Lower leg skin (tissue), 4 donors: ENCODE results near the gene PDLIM7. TPM values are rescaled to one million over a fixed set of nuclear protein-coding genes. Genes with fewer than 3 reads are reported as not detected.

Source experiments
- DNase-seq, 2 donors: peaks; one replicate each; pipeline ENCODE4 v3.0.0-alpha.2; 2019; ENCODE audit warnings: low spot score in 2 of 2
- H3K4me3 ChIP-seq: fragments of 200-600 bp; sonication (generic); 2 replicates; pipeline ENCODE4 v1.5.1; 2017; ENCODE audit warnings: mild to moderate bottlenecking, low read depth; ENCODE audit not compliant: poor library complexity, severe bottlenecking
- POLR2A ChIP-seq, 2 donors: fragments of 450-650 bp; IDR thresholded peaks; one replicate each; pipeline ENCODE4 v1.6.1; 2016 to 2017; ENCODE audit warnings: antibody characterized with exemption in 2 of 2, mild to moderate bottlenecking in 1 of 2, moderate library complexity in 1 of 2
- WGBS, 2 donors: methylation state at CpG; one replicate each; pipeline ENCODE4 v1.1.5; 2018; 5-methylcytosine and 5-hydroxymethylcytosine counted together
- intact Hi-C: fragments of 100-400 bp; cut with DNase I; formaldehyde crosslinking; loops from one replicate; pipeline ENCODE4 v1.15.0; 2023; ENCODE audit warnings: low total_unique reads
- total RNA-seq, 4 donors: library from RNA; depleted of rRNA; stranded (reverse); fragments of >200 nt; gene quantifications; one replicate each; pipeline ENCODE4 v1.1.0, GENCODE V29; 2016
- TF ChIP-seq, protein P1 (sequence below), 3 donors: fragments of 450-650 bp; IDR thresholded peaks; one replicate each; pipeline ENCODE4 v1.5.1; 2016; ENCODE audit warnings: antibody characterized with exemption in 3 of 3, mild to moderate bottlenecking in 3 of 3, moderate library complexity in 2 of 3

PDLIM7 gene
- total RNA-seq, 4 donors from 2014 or later, result 11.8 to 31.7 (median 23.5) TPM

DNA sequence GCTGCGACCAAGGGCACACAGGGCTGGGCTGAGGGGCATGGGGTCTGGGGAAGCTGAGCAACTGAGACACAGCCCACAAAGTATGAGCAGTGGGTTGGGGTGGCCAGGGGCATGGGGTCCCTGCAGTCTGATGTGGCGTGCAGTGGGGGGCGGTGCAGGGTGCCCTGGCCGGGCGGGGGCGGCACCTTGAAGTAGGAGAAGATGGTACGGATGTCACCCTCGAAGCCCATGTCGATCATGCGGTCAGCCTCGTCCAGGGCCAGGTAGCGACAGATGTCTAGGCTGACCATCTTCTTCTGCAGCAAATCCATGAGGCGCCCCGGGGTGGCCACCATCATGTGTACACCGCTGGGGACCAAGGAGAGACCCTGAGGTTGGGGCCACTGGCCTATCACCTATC is 16.1 kb upstream of the PDLIM7 start:
- no peak for DNase-seq
- WGBS, 2 donors, result 95 to 96% methylated on average over 15 of the region's 15 CpGs
- TF ChIP-seq, protein P1, sequence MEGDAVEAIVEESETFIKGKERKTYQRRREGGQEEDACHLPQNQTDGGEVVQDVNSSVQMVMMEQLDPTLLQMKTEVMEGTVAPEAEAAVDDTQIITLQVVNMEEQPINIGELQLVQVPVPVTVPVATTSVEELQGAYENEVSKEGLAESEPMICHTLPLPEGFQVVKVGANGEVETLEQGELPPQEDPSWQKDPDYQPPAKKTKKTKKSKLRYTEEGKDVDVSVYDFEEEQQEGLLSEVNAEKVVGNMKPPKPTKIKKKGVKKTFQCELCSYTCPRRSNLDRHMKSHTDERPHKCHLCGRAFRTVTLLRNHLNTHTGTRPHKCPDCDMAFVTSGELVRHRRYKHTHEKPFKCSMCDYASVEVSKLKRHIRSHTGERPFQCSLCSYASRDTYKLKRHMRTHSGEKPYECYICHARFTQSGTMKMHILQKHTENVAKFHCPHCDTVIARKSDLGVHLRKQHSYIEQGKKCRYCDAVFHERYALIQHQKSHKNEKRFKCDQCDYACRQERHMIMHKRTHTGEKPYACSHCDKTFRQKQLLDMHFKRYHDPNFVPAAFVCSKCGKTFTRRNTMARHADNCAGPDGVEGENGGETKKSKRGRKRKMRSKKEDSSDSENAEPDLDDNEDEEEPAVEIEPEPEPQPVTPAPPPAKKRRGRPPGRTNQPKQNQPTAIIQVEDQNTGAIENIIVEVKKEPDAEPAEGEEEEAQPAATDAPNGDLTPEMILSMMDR (IDR thresholded peaks at IDR 0.05), result no peak
- no peak overlapping the region for H3K4me3 ChIP-seq
- intact Hi-C loops, result no loop called here

DNA sequence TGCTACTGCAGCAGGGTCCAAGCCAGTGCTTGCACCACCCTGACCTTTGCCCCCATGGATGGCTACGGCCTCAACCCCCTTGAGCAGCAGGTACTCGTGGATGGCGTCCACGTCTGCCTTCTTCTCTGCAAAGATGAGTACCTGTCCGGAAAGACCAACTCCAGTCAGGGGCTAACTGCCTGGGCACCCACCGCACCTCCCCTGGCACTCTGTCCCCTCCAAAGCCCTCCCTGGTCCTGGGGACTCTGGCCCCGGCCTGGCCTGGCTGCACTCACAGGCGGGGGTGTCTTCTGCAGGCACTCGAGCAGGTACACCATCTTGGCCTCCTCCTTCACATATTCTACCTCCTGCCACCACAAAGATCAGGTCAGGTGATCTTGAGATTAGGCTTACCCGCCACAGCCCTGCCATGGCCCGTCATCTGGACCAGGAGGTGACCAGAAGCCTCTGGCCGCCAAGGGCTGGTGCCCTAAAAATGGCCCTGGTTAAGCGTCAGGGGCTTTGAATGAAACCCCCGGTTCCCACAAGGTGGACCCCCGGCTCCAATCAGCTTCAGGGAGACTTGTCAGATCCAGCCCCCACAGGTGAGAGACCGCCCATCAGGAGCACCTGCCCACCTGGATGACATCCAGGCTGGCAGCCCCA is 15.5 kb upstream of the PDLIM7 start:
- WGBS, 2 donors, result 93 to 96% methylated on average over 15 to 16 of the region's 16 CpGs
- no peak overlapping the region for H3K4me3 ChIP-seq
- DNase-seq, result no peak
- intact Hi-C loops, result no loop called here
- TF ChIP-seq, protein P1 (IDR thresholded peaks at IDR 0.05), result no peak
- TF ChIP-seq POLR2A (IDR thresholded peaks at IDR 0.05), result no peak

DNA sequence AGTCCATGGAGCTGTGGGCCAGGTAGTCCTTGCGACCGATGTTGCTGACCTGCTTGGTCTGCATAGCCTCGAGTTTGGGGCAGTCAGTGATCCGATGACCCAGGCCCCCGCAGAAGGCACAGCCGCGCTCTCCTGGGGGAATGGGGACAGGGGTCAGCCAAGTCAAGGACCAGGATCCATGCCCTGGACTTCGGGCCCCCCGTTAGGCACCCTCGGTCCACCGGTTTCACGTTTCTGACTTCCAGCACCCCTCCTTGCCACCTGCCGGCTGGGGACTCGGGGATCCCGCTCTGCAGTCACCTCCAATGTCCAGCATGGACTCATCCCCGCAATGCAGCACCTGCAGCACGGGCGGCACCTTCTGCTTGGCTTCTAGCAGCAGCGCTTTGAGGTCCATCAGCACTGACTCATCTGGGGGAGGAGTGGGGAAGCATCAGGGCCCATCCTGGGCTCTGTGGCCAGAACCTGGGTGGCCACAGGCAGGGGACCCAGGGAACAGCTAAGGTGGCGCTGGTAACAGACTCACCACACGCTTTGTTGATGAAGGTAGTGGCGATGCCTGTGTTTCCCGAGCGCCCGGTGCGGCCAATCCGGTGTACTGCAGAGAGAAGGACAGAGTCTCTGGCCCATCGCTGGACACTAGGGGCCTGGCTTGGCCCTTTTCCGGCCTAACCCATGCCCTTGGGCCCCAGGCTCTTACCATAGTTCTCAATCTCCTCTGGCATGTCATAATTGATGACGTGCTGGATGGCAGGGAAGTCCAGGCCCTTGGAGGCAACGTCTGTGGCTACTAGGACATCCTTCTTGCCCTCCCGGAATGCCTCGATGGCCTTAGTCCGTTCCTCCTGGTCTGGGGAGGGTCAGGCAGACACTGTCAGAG is 14.6 kb upstream of the PDLIM7 start:
- H3K4me3 ChIP-seq, result no peak overlapping the region
- TF ChIP-seq, protein P1 (IDR thresholded peaks at IDR 0.05), result no peak
- TF ChIP-seq POLR2A (IDR thresholded peaks at IDR 0.05), result no peak
- DNase-seq, result no peak
- WGBS, 2 donors, result 92 to 93% methylated on average over 24 to 34 of the region's 34 CpGs
- intact Hi-C loops, result no loop called here

DNA sequence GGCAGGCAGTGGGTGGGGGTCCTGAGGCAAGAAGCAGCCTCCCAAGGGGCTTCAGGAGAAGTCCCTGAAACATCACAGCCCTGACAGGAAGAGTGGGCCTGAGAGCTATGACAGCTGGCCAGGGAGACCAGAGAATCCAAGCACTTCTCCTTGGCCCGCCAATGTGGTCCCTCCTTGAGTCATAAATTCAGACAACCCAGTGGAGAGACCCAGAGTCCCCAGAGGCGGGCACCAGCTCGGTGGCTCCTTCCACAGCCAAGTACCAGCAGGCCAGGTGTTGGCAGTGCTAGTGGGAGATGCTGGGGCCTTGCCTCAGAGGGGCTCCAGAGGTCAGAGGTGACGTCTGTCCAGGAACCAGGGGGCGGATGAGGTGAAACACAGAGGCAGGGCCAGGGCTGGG is 13.8 kb upstream of the PDLIM7 start:
- 90 to 96% methylated on average over 5 of the region's 5 CpGs for WGBS, 2 donors
- TF ChIP-seq POLR2A (IDR thresholded peaks at IDR 0.05), result no peak
- TF ChIP-seq, protein P1 (IDR thresholded peaks at IDR 0.05), result no peak
- intact Hi-C loops, result no loop called here
- H3K4me3 ChIP-seq, result no peak overlapping the region
- no peak for DNase-seq

DNA sequence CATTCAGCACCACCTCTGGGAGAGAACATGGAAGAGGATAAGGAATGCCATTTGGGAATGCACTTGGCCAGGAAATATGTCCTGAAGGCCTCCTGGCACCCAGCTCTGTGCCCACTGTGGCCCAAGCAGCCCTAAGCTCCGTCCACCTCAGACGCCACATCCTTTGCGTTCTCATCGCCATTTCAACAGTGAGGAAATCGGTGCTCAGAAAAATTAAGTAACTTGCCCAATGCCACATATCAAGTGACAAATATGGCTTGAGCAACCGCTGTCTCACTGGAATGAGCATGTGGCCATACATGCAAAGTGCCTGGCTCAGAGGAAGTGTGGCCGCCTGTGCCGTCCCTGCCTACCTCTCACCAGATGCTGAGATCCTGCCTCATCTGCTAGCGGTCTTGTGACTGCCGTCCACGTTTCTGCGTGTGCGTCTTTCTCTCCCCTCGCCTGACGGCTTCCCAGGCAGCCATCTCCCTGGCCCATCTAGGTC is 13.2 kb upstream of the PDLIM7 start:
- no peak overlapping the region for H3K4me3 ChIP-seq
- WGBS, 2 donors, result 83 to 84% methylated on average over 15 of the region's 15 CpGs
- no peak for TF ChIP-seq POLR2A (IDR thresholded peaks at IDR 0.05)
- TF ChIP-seq, protein P1 (IDR thresholded peaks at IDR 0.05), result no peak
- DNase-seq, result no peak
- intact Hi-C loops, result no loop called here
